Measurements from ENCODE around the gene VPS50. TPM values are rescaled to one million over a fixed set of nuclear protein-coding genes. Genes with fewer than 3 reads are reported as not detected.

Gene VPS50
- total and polyA plus RNA-seq, 8 donors = 3.3 to 18.9 (median 9.5) TPM

DNA sequence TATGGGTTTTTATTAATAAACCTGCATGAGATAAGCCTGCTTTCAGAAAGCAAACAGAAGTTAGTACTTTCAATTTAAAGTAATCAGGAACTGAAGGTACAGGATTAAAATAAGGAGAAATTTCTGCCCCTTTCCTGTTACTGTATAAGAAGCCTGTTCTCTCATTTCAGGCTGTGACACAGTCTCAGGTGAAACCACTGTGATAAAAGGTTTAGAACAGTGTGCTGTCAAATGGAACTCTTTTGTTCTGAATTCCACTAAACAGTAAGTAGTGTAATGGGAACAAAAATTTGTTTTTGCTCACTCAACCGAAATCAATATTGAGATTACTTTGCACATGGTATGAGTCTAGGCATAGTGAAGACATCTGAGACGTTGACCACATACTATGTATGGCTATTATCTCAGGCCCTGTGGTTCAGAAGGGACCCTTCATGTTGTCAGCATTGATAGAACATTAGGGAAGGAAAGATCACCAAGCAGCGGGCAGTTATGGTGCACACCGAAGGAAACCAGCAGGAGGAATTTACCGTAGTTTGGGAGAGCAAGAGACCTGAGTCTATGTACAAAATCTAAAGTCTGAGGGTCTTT, 20.8 kb upstream of the VPS50 start:
- H3K36me3 ChIP-seq = no peaks in the 10 kb centered on the region
- no peaks in the 10 kb centered on the region for H3K27me3 ChIP-seq
- WGBS, 2 donors = 69% methylated on average over 5 of the region's 5 CpGs
- no peaks in the 10 kb centered on the region for H3K9me3 ChIP-seq
- intact Hi-C loops (cut with DNase I) = no loop called here
- H3K4me3 ChIP-seq = no peak overlapping the region
- DNase-seq (no peak), ATAC-seq (no peak), FAIRE-seq (no peak)
- no peak overlapping the region for H3K27ac ChIP-seq
- TF ChIP-seq, protein P1, sequence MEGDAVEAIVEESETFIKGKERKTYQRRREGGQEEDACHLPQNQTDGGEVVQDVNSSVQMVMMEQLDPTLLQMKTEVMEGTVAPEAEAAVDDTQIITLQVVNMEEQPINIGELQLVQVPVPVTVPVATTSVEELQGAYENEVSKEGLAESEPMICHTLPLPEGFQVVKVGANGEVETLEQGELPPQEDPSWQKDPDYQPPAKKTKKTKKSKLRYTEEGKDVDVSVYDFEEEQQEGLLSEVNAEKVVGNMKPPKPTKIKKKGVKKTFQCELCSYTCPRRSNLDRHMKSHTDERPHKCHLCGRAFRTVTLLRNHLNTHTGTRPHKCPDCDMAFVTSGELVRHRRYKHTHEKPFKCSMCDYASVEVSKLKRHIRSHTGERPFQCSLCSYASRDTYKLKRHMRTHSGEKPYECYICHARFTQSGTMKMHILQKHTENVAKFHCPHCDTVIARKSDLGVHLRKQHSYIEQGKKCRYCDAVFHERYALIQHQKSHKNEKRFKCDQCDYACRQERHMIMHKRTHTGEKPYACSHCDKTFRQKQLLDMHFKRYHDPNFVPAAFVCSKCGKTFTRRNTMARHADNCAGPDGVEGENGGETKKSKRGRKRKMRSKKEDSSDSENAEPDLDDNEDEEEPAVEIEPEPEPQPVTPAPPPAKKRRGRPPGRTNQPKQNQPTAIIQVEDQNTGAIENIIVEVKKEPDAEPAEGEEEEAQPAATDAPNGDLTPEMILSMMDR (IDR thresholded peaks at IDR 0.05) = no peak
- no peaks in the 10 kb centered on the region for H3K4me1 ChIP-seq

- intact Hi-C loops (cut with DNase I) = no loop called here
- Histone ChIP-seq H3K27me3 (no peaks in the 10 kb centered on the region), H3K27ac (no peak overlapping the region), H3K9me3 (no peaks in the 10 kb centered on the region), H3K4me1 (no peaks in the 10 kb centered on the region), H3K36me3 (no peaks in the 10 kb centered on the region), H3K4me3 (no peak overlapping the region)
- 53 to 61% methylated on average over 1 of the region's 1 CpG for WGBS, 2 donors
- ATAC-seq (peak in 1 of 4 donors; percentile 73), DNase-seq (no peak), FAIRE-seq (no peak)
- TF ChIP-seq, protein P1 (IDR thresholded peaks at IDR 0.05) = no peak
Observed at GRCh38 chr7:93212881-93213280, 19.3 kb upstream of the VPS50 start.

DNA sequence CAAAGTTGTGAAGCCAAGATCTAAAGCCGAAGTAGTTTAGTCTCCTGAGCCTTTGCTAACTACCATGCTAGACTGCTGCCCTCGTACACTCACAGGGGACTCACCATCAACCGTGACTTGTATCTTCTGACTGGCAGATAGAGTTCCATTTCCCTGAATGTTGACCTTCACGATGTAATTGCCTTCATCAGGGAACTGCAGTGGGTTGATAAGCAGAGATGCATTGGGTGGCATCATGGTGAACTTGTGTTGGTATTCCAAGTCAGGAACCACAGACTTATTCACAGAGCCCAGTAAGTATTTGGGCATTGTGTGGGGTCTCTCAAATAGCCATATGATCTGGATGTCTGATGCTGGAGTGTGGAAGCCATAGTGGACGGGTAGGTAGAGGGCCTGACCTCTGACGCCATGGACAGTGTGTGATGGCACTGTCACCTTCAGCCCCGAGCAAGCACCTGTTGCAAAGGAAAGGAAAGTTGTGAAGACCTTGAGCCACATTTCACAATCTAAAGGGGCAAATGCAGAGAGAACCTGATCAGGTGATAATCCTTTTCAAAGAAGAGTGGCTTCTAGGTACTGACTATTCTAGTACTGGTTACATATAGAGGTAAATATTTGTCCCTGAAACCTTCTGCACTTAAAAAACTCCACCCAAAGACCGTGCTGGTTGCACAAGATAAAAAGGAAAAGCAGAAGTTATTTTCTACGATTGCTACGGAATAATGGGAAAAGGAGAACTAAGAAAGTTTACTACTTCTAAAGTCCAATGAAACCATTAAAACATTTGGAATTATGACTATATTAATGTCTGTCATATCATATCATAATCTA, 13.0 kb upstream of the VPS50 start:
- H3K36me3 ChIP-seq = no peaks in the 10 kb centered on the region
- DNase-seq (no peak), ATAC-seq (no peak), FAIRE-seq (no peak)
- no peak overlapping the region for H3K27ac ChIP-seq
- WGBS, 2 donors = 58 to 66% methylated on average over 10 of the region's 10 CpGs
- H3K27me3 ChIP-seq = no peaks in the 10 kb centered on the region
- no peaks in the 10 kb centered on the region for H3K9me3 ChIP-seq
- TF ChIP-seq, protein P1 (IDR thresholded peaks at IDR 0.05) = no peak
- no peaks in the 10 kb centered on the region for H3K4me1 ChIP-seq
- H3K4me3 ChIP-seq = no peak overlapping the region
- intact Hi-C loops (cut with DNase I) = no loop called here

- ATAC-seq (peak in 2 of 4 donors; percentile 34 to 47), FAIRE-seq (no peak), DNase-seq (no peak)
- Histone ChIP-seq H3K4me3 (no peak overlapping the region), H3K36me3 (no peaks in the 10 kb centered on the region), H3K4me1 (no peaks in the 10 kb centered on the region), H3K27me3 (no peaks in the 10 kb centered on the region), H3K9me3 (no peaks in the 10 kb centered on the region), H3K27ac (no peak overlapping the region)
- 36 to 47% methylated on average over 1 of the region's 1 CpG for WGBS, 2 donors
- intact Hi-C loops (cut with DNase I) = no loop called here
- TF ChIP-seq, protein P1 (IDR thresholded peaks at IDR 0.05) = no peak
Observed at GRCh38 chr7:93219868-93220267, 12.3 kb upstream of the VPS50 start.

GRCh38 chr7:93226310-93226709, 5.9 kb upstream of the VPS50 start, which contains the start of gene HEPACAM2:
Gene HEPACAM2, minus strand, starts transcription at chr7:93226469.
- peak in 2 of 4 donors; percentile 28 to 37 for ATAC-seq
- DNase-seq = no peak
- H3K4me1 ChIP-seq = no peaks in the 10 kb centered on the region
- no peaks in the 10 kb centered on the region for H3K9me3 ChIP-seq
- intact Hi-C loops (cut with DNase I) = no loop called here
- FAIRE-seq = no peak
- H3K36me3 ChIP-seq = no peaks in the 10 kb centered on the region
- TF ChIP-seq, protein P1 (IDR thresholded peaks at IDR 0.05) = no peak
- no peak within 1 kb of the TSS for H3K27ac ChIP-seq
- no peaks in the 10 kb centered on the region for H3K27me3 ChIP-seq
- H3K4me3 ChIP-seq = no peak within 1 kb of the TSS
- WGBS, 2 donors = 28 to 34% methylated on average over 2 of the region's 2 CpGs

All from pancreas (tissue), 10 donors.